GM06990 (cell line): ENCODE measurements around the gene NRK.
"Not testable (repeated sequence)": the region's sequence is repeated elsewhere in the genome, so short reads cannot be mapped to it uniquely, and the experiment has no call there.

ENCODE experiments used
- DNase-seq: peaks from one replicate; pipeline ENCODE4 v3.0.0-alpha.2; 2011; ENCODE audit not compliant: insufficient read length; ENCODE audit errors: extremely low read depth
- H3K27me3 ChIP-seq: replicated peaks from 2 replicates; pipeline ENCODE4 v1.6.0; 2011; ENCODE audit warnings: low read length; ENCODE audit not compliant: control insufficient read depth, insufficient read depth
- H3K36me3 ChIP-seq: 2 replicates; pipeline ENCODE4 v1.5.1; 2011; ENCODE audit warnings: low read length; ENCODE audit not compliant: control insufficient read depth, insufficient read depth
- H3K4me3 ChIP-seq: replicated peaks from 2 replicates; pipeline ENCODE4 v1.5.1; 2011; ENCODE audit warnings: low read depth, mild to moderate bottlenecking, control low read depth, low read length
- CTCF ChIP-seq: IDR thresholded peaks from 2 replicates; pipeline ENCODE4 v1.5.1; 2011; ENCODE audit warnings: low read length, control low read depth, mild to moderate bottlenecking, inconsistent platforms; ENCODE audit not compliant: insufficient read depth, poor library complexity, severe bottlenecking

The NRK gene

GRCh38 chrX:105972690-105973386 lies 150.5 kb downstream of the NRK start:
- Histone ChIP-seq H3K36me3 (no peaks in the 10 kb centered on the region), H3K27me3 (no peaks in the 10 kb centered on the region), H3K4me3 (no peak overlapping the region)
- DNase-seq, result no peak
- TF ChIP-seq CTCF, result no peak

- no peak for DNase-seq
- TF ChIP-seq CTCF, result no peak
- no peak overlapping the region for H3K4me3 ChIP-seq
- no peaks in the 10 kb centered on the region for H3K36me3 ChIP-seq
- no peaks in the 10 kb centered on the region for H3K27me3 ChIP-seq
Measured at GRCh38 chrX:105973387-105973739, 151.0 kb downstream of the NRK start.

GRCh38 chrX:105975382-105975781 lies 153.0 kb downstream of the NRK start:
- no peak overlapping the region for H3K4me3 ChIP-seq
- no peaks in the 10 kb centered on the region for H3K27me3 ChIP-seq
- TF ChIP-seq CTCF, result no peak
- DNase-seq, result no peak
- H3K36me3 ChIP-seq, result no peaks in the 10 kb centered on the region

- no peak for TF ChIP-seq CTCF
- Histone ChIP-seq H3K4me3 (no peak overlapping the region), H3K36me3 (no peaks in the 10 kb centered on the region), H3K27me3 (no peaks in the 10 kb centered on the region)
- no peak for DNase-seq
Measured at GRCh38 chrX:105981772-105982485, 159.6 kb downstream of the NRK start.

- not testable (repeated sequence) for DNase-seq
Measured at GRCh38 chrX:105988487-105988886, 166.1 kb downstream of the NRK start.

GRCh38 chrX:105999294-105999693 lies 177.0 kb downstream of the NRK start:
- Histone ChIP-seq H3K36me3 (no peaks in the 10 kb centered on the region), H3K4me3 (no peak overlapping the region), H3K27me3 (no peaks in the 10 kb centered on the region)
- DNase-seq, result no peak
- no peak for TF ChIP-seq CTCF

More at GRCh38 chrX:105988487-105988886, 166.1 kb downstream of the NRK start:
- H3K27me3 ChIP-seq, H3K4me3 ChIP-seq, H3K36me3 ChIP-seq: not testable (repeated sequence)
